Activated CD8-positive, alpha-beta memory T cell treated with anti-CD3 and anti-CD28 coated beads for 36 hours (primary cell): ENCODE measurements around the gene GALNT3. TPM values are rescaled to one million over a fixed set of nuclear protein-coding genes. Genes with fewer than 3 reads are reported as not detected.

Experiments
- CTCF ChIA-PET: fragments of 350-600 bp; sonication (Branson Sonifier 250); formaldehyde crosslinking; loops from one replicate; lab custom pipeline; 2021; ENCODE audit warnings: antibody characterized with exemption; lab: Charles Lee
- POLR2A ChIA-PET: fragments of 350-600 bp; sonication (Branson Sonifier 250); formaldehyde crosslinking; loops from one replicate; lab custom pipeline; 2021; ENCODE audit warnings: antibody characterized with exemption; lab: Charles Lee
- total RNA-seq, 2 experiments: library from RNA; stranded (reverse); gene quantifications; one replicate each; pipeline ENCODE4 v1.2.3, GENCODE V29; 2021

The GALNT3 gene
- 1 to 10 TPM; 2.6 to 3.0 TPM for total RNA-seq

GRCh38 chr2:165793779-165794535 is at the start of gene GALNT3:
GALNT3 (minus strand) TSS chr2:165794247; CDS start chr2:165770700, 23,547 bp downstream.
- ChIA-PET CTCF (interaction anchor here (2.0 kb wide), 1 partner anchor 14 kb away, joined by 7 read pairs; no protein-coding TSS in a partner anchor), POLR2A (interaction anchor here (0.9 kb wide), 1 partner anchor 160 kb away, joined by 4 read pairs; the partner anchor contains the start of gene TTC21B)

- POLR2A ChIA-PET: no interaction called here
- CTCF ChIA-PET: no interaction called here
These were observed 49.3 kb upstream of the GALNT3 start for GRCh38 chr2:165843351-165843750.

GRCh38 chr2:165840333-165840958 is 46.4 kb upstream of the GALNT3 start:
- ChIA-PET POLR2A (no interaction called here), CTCF (interaction anchor here (0.7 kb wide), 1 partner anchor 32 kb away, joined by 3 read pairs; no protein-coding TSS in a partner anchor)

GRCh38 chr2:165839610-165840009 is 45.6 kb upstream of the GALNT3 start:
- POLR2A ChIA-PET: no interaction called here

GRCh38 chr2:165837122-165837521 is 43.1 kb upstream of the GALNT3 start:
- CTCF ChIA-PET: no interaction called here

More at GRCh38 chr2:165839610-165840009, 45.6 kb upstream of the GALNT3 start:
- CTCF ChIA-PET: no interaction called here

DNA sequence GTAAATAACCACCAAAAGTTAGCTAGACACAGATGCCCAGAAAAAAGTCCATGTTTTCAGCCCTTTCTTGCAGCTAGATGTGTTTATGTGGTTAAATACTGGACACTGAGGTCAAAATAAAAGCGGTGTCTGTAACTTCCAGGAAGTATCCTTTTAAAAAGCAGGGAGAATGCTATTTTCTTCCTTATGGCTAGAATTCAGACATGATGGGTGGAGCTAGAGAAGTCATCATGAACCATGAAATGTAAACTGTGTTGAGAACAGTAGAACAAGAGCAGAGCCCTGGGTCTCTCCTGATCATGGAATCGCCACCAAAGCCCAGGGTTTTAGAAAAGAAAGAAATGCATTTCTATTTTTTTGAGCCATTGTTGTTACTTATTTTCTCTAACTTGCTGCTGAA is 41.3 kb upstream of the GALNT3 start:
- CTCF ChIA-PET: no interaction called here
- POLR2A ChIA-PET: no interaction called here

More at GRCh38 chr2:165837122-165837521, 43.1 kb upstream of the GALNT3 start:
- POLR2A ChIA-PET: no interaction called here

DNA sequence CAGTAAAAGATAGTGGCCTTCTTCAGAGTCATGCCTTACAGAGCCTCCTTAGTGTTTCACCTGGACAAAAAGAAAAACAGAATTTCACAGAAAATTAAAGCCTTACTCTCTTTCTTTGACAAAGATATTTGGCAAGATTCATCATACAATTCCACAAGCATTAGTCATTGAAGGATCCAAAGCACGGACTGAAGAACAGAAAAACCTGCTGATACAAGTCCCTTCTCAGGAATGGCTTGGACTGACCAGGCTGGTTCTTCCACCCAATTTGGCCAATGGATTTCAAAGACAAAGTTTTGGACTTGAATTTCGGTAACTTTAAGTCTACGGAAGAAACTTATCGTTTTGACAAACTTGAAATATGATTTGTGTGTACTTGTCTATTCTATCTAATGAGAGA is 39.1 kb upstream of the GALNT3 start:
- ChIA-PET POLR2A (no interaction called here), CTCF (no interaction called here)

DNA sequence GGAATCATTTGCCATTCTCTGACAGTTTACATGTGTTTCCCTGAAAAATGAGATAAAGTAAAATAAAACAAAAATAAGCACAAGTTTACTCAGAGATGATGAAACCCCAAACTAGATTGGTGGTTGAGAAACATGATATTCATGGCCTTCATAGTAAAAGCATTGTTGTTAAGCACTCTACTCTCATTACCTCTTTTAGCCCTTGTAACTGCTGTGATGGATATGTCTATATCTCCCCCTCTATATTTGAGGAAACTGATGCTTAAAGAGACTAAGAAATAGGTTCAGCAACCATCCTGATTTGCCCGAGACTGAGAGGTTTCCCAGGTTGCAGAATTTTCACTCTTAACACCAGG is 33.9 kb upstream of the GALNT3 start:
- CTCF ChIA-PET: no interaction called here

DNA sequence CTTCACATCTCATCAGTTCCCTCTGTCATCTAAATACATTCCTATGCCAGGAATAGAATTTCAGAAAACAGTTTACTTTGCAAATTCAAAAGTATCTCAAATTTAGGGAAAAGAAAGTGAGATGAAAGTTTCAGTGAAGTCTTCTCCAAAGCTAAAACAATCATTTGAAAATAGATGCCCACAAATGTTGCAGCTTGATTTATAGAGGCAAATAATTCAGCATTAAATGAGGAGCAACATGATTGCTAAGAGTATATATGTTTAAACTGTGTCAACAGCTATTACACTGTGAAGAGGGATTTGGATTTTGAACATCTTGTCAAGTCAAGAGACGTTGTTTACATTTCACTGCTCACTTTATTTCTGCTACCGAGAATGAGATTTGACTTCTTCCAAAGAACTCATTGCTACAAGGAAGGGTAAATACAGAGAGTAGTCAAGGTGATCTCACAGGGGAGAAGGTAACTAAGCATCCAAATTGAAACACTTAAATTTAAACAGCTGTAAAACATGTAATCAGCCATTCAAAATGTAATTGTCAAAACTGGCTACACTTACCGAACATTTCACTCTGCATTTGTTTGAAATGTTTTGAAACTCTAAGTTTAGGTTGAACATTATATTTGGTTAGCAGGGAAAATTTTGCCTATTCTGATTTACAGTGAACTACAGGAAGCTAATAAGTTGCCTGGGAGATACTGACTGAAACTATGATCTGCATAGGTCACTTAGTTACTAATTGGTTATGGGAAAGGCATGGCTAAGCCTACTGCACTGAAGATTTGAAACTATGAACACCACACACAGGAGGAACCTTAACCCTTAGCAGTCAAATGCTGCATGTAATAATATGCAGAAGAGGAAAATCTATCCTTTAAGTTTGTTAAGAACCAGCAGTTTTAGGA is 33.2 kb upstream of the GALNT3 start:
- ChIA-PET POLR2A (no interaction called here), CTCF (no interaction called here)

More for the DNA sequence above, 33.9 kb upstream of the GALNT3 start:
- POLR2A ChIA-PET: no interaction called here

- ChIA-PET POLR2A (no interaction called here), CTCF (no interaction called here)
These were observed 31.0 kb upstream of the GALNT3 start for GRCh38 chr2:165825041-165825440.

DNA sequence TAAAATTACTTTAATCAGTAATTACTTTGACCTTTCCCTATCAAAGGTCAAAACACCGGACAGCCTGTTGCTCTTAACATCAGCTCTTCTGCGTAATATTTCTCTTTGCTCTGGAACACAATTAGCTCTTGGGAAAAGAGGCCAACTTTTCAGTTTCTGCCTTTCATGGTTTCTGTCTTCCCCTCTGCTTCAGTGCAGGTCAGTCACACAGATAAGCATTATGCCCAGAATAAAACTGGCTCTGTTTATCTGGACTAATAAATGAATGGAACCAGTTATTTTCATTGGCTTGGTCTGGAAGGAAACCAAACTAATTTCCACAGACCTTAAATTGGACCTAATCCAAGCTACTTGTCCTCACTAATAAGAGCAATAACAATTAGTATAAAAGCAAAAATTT is 26.2 kb upstream of the GALNT3 start:
- CTCF ChIA-PET: no interaction called here
- POLR2A ChIA-PET: no interaction called here

- POLR2A ChIA-PET: no interaction called here
- CTCF ChIA-PET: no interaction called here
These were observed 24.9 kb upstream of the GALNT3 start for GRCh38 chr2:165818920-165819319.

DNA sequence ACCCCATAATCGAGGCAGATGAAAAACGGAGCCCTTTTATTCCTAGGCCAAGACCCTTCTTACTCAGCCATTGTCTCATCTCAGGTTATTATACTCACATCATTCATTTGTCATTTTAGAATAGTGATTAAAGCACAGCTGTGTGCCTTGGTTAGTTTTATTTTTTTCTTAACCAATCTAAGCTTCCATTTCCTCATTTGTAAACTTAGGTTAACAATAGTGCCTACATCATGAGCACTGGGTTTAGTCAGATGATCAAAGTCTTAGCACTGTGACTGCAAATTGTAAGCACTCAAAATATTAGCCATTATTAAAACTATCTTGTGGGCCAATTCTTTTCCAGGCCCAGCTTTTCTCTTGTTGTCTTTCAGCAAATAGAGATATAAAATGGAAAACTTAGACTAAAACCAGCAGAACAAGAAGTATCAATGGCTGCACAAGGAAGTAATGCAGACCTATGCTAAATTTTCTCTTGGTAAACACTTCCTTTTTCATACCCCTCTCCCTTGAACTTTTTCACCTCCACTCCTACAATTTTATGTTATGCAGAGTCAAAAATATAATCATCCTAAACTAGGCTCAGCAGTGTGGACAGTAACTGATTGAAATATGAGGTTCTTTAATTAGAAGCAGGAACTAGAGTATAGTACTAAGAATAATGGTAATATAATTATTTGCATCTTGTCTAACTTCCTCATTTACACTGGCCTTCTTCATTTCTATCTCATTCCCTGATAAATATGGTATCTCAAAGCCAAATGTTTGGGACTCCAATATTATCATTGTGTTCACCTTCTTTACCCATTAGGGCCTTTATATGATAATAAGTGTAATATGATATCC is 21.5 kb upstream of the GALNT3 start:
- CTCF ChIA-PET: no interaction called here

GRCh38 chr2:165814473-165814872 is 20.4 kb upstream of the GALNT3 start:
- POLR2A ChIA-PET: no interaction called here
- CTCF ChIA-PET: no interaction called here

More for the DNA sequence above, 21.5 kb upstream of the GALNT3 start:
- POLR2A ChIA-PET: no interaction called here

DNA sequence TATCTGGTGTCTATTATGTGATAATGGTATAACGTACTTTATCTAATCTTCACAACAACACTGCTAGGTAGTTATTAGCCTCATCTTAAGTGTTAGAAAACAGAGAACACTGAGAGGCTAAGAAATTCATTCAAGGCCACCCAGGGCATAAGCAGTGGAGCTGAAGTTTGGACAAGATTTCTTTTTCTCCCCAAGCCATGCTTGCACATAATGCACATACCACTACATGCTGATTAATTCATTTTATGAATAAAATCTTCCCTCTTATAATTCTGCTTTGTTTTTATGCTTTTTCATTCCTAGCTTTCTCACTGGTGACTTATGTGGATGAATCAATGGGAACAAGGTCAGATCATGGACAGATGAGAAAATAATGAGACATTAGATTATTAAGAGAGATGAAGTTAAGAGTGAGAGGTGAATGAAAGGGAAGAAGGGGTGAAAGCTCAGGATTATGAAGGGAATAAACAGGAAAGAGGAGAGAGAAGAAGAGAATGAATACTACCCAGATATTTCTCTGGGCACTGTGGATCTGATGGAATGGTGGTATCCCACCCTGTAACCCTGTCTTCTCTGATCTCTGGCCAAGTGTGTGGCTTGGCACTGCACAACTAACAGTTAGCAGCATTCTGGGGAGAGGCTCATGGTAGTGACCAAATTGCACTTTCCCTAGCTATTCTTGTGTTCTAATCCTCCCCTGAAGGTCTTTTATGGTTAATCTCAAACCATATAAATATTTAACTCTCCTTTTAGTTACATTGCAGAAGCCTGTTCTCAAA is 17.7 kb upstream of the GALNT3 start:
- POLR2A ChIA-PET: interaction anchor here (0.5 kb wide), 1 partner anchor 29 kb away, joined by 3 read pairs; no protein-coding TSS in a partner anchor
- CTCF ChIA-PET: no interaction called here

DNA sequence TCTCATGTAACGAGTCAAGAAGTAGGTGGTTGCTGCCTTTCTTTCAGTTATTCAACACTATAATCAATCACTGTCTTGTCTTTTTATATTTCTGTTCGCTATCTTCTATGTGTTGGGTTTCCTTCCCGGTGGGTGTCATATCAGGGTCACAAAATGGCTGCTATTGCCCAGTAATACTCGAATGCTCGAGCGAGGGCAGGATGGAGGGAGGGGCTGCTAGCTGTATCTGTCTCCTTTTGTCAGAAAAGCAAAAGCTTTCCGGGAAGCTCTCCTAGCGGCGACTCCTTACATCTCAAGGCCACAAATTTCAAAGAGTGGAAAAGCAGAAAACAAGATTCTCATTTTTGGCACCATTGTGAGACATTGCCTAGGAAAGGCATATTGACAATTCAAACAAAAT is 16.4 kb upstream of the GALNT3 start:
- ChIA-PET CTCF (no interaction called here), POLR2A (interaction anchor here (0.5 kb wide), 1 partner anchor 37 kb away, joined by 3 read pairs; no protein-coding TSS in a partner anchor)

GRCh38 chr2:165804719-165805118 is 10.7 kb upstream of the GALNT3 start:
- ChIA-PET CTCF (no interaction called here), POLR2A (no interaction called here)

GRCh38 chr2:165803123-165803760 is 9.2 kb upstream of the GALNT3 start:
- POLR2A ChIA-PET: no interaction called here
- CTCF ChIA-PET: no interaction called here
